HCT116 (cell line): ENCODE measurements around the gene SIL1. TPM values are rescaled to one million over a fixed set of nuclear protein-coding genes. Genes with fewer than 3 reads are reported as not detected.

Source experiments
- ATAC-seq: fragments of 200-7000 bp; cut with Tn5 transposase; 2 replicates; pipeline ENCODE4 v1.9.1; 2020; ENCODE audit warnings: mild to moderate bottlenecking, moderate library complexity
- BruUV-seq: library from RNA; stranded (reverse); fragments of 400-500 nt; replicated peaks from 2 replicates; lab custom pipeline; 2021; lab: Mats Ljungman, UMichigan
- CTCF ChIA-PET: fragments of 300-600 bp; sonication (Branson Sonifier 250); formaldehyde crosslinking; loops from one replicate; lab custom pipeline; 2021; ENCODE audit warnings: antibody characterized with exemption; lab: Charles Lee
- POLR2A ChIA-PET: fragments of 300-600, 350-600 bp; sonication (Branson Sonifier 250); formaldehyde crosslinking; loops from one replicate; lab custom pipeline; 2021; ENCODE audit warnings: antibody characterized with exemption; lab: Charles Lee
- RAD21 ChIA-PET, 2 experiments: fragments of 300-600 bp; sonication (Branson Sonifier 250); formaldehyde crosslinking; loops; one replicate each; lab custom pipeline; 2023; ENCODE audit warnings: low total read pairs in 2 of 2; ENCODE audit not compliant: uncharacterized antibody in 2 of 2, unreplicated experiment in 2 of 2, low non-redundant PET in 1 of 2; lab: Charles Lee
- DNase-seq: peaks from one replicate; pipeline ENCODE4 v3.0.0-alpha.2; 2010; ENCODE audit warnings: low read depth, low spot score
- H2AFZ ChIP-seq: fragments of 200-600 bp; shearing (Covaris generic), sonication (generic); 2 replicates; pipeline ENCODE4 v1.6.1; 2017; ENCODE audit warnings: low read depth, mixed run types, mixed read lengths, antibody characterized with exemption, low read length; ENCODE audit not compliant: poor library complexity, severe bottlenecking
- H3K27ac ChIP-seq: 2 replicates; pipeline ENCODE4 v1.5.1; 2012; ENCODE audit warnings: low read depth, low read length
- H3K27me3 ChIP-seq: fragments of 200-600 bp; sonication (generic); 2 replicates; pipeline ENCODE4 v1.6.1; 2016; ENCODE audit warnings: mixed run types, low read length, mixed read lengths; ENCODE audit not compliant: insufficient read depth
- H3K36me3 ChIP-seq, 2 experiments: fragments of 200-500 bp in 1 of 2; fragments of 200-600 bp in 1 of 2; sonication (Bioruptor generic) in 1 of 2; sonication (generic) in 1 of 2; 2 replicates each; pipeline versions ENCODE4 v1.5.1 to v1.6.1; 2014 to 2016; ENCODE audit warnings: low read length in 2 of 2, inconsistent platforms in 1 of 2, mixed read lengths in 1 of 2, mixed run types in 1 of 2; ENCODE audit not compliant: insufficient read depth in 2 of 2, control insufficient read depth in 1 of 2
- H3K4me1 ChIP-seq, 2 experiments: fragments of 200-600 bp in 1 of 2; sonication (generic) in 1 of 2; 2 replicates each; pipeline versions ENCODE4 v1.5.1 to v1.6.1; 2012 to 2017; ENCODE audit warnings: low read length in 2 of 2, inconsistent platforms in 1 of 2, mild to moderate bottlenecking in 1 of 2, mixed read lengths in 1 of 2, mixed run types in 1 of 2, moderate library complexity in 1 of 2; ENCODE audit not compliant: insufficient read depth in 2 of 2, control insufficient read depth in 1 of 2
- H3K4me2 ChIP-seq: fragments of 200-600 bp; sonication (generic); 2 replicates; pipeline ENCODE4 v1.6.1; 2017; ENCODE audit warnings: mixed run types, low read length, mixed read lengths
- H3K4me3 ChIP-seq, 2 experiments: fragments of 200-600 bp in 1 of 2; sonication (generic) in 1 of 2; replicated peaks in 1 of 2; 2 replicates each; pipeline ENCODE4 v1.5.1; 2011 to 2016; ENCODE audit warnings: low read length in 2 of 2, control low read depth in 1 of 2, low read depth in 1 of 2, mild to moderate bottlenecking in 1 of 2, mixed read lengths in 1 of 2, mixed run types in 1 of 2
- H3K79me2 ChIP-seq: fragments of 200-600 bp; sonication (generic); 2 replicates; pipeline ENCODE4 v1.6.1; 2017; ENCODE audit warnings: mild to moderate bottlenecking, mixed run types, low read length, moderate library complexity, mixed read lengths; ENCODE audit not compliant: insufficient read depth
- H3K9ac ChIP-seq: fragments of 200-600 bp; sonication (generic); 2 replicates; pipeline ENCODE4 v1.6.1; 2016; ENCODE audit warnings: low read length, mixed read lengths
- H3K9me2 ChIP-seq: fragments of 200-600 bp; sonication (generic), shearing (Covaris generic); 2 replicates; pipeline ENCODE4 v1.6.1; 2017; ENCODE audit warnings: mixed run types, mild to moderate bottlenecking, moderate library complexity; ENCODE audit not compliant: insufficient read depth
- H3K9me3 ChIP-seq, 2 experiments: fragments of 200-500 bp in 1 of 2; fragments of 200-600 bp in 1 of 2; sonication (Bioruptor generic) in 1 of 2; sonication (generic) in 1 of 2; 2 replicates each; pipeline ENCODE4 v1.6.1; 2014 to 2017; ENCODE audit warnings: low read length in 2 of 2, mixed read lengths in 2 of 2, inconsistent platforms in 1 of 2, low read depth in 1 of 2, mild to moderate bottlenecking in 1 of 2, mixed run types in 1 of 2, moderate library complexity in 1 of 2; ENCODE audit not compliant: control insufficient read depth in 1 of 2, insufficient read depth in 1 of 2
- H4K20me1 ChIP-seq: fragments of 200-600 bp; sonication (generic), shearing (Covaris generic); 2 replicates; pipeline ENCODE4 v1.6.1; 2017; ENCODE audit warnings: mixed run types, mild to moderate bottlenecking, moderate library complexity; ENCODE audit not compliant: insufficient read depth
- ATF3 ChIP-seq: IDR thresholded peaks from 2 replicates; pipeline ENCODE4 v1.6.1; 2012
- CBX3 ChIP-seq: IDR thresholded peaks from 2 replicates; pipeline ENCODE4 v1.6.1; 2012; ENCODE audit warnings: low read depth
- CEBPB ChIP-seq: IDR thresholded peaks from 2 replicates; pipeline ENCODE4 v1.6.1; 2012; ENCODE audit warnings: low read depth
- EGR1 ChIP-seq: IDR thresholded peaks from 2 replicates; pipeline ENCODE4 v1.6.1; 2012; ENCODE audit warnings: low read depth
- ELF1 ChIP-seq: IDR thresholded peaks from 2 replicates; pipeline ENCODE4 v1.6.1; 2012; ENCODE audit warnings: low read depth, borderline replicate concordance
- EZH2 ChIP-seq: fragments of 200-600 bp; sonication (generic); IDR thresholded peaks from 2 replicates; pipeline ENCODE4 v1.6.1; 2017; ENCODE audit warnings: antibody characterized with exemption, mixed run types
- EZH2phosphoT487 ChIP-seq: fragments of 200-600 bp; IDR thresholded peaks from 2 replicates; pipeline ENCODE4 v1.6.1; 2018; ENCODE audit warnings: antibody characterized with exemption, borderline replicate concordance
- FOSL1 ChIP-seq: IDR thresholded peaks from 2 replicates; pipeline ENCODE4 v1.6.1; 2012; ENCODE audit warnings: low read depth
- MAX ChIP-seq: IDR thresholded peaks from 2 replicates; pipeline ENCODE4 v1.6.1; 2012
- POLR2A ChIP-seq: IDR thresholded peaks from 2 replicates; pipeline ENCODE4 v1.7.0; 2011; ENCODE audit warnings: borderline replicate concordance; ENCODE audit not compliant: insufficient read depth, insufficient read length; ENCODE audit errors: extremely low read depth
- POLR2AphosphoS5 ChIP-seq: IDR thresholded peaks from 2 replicates; pipeline ENCODE4 v1.6.1; 2011; ENCODE audit warnings: mild to moderate bottlenecking, low read depth, low read length, moderate library complexity
- SIN3A ChIP-seq: IDR thresholded peaks from 2 replicates; pipeline ENCODE4 v1.6.1; 2012; ENCODE audit warnings: low read depth
- SP1 ChIP-seq: IDR thresholded peaks from 2 replicates; pipeline ENCODE4 v1.6.1; 2012; ENCODE audit warnings: low read depth
- YY1 ChIP-seq: IDR thresholded peaks from 2 replicates; pipeline ENCODE4 v1.6.1; 2011; ENCODE audit warnings: low read length, low read depth, moderate library complexity, mild to moderate bottlenecking; ENCODE audit not compliant: insufficient replicate concordance; ENCODE audit errors: extremely low read depth
- ZFX ChIP-seq: fragments of 450-650 bp; IDR thresholded peaks from 2 replicates; pipeline ENCODE4 v1.6.1; 2017
- ZNF274 ChIP-seq: fragments of 200-500 bp; sonication (Bioruptor generic); IDR thresholded peaks from 2 replicates; pipeline ENCODE4 v1.6.1; 2014; ENCODE audit warnings: mild to moderate bottlenecking, low read depth, low read length, inconsistent platforms
- intact Hi-C: fragments of 100-400 bp; cut with micrococcal nuclease; formaldehyde crosslinking; loops from 2 replicates; pipeline ENCODE4 v1.10.0; 2022
- total RNA-seq: library from RNA; stranded (reverse); gene quantifications from one replicate; pipeline ENCODE4 v1.2.1, GENCODE V29; 2021; ENCODE audit not compliant: unreplicated experiment
- TF ChIP-seq, protein P1 (sequence below), 3 experiments: fragments of 200-600 bp in 1 of 3; sonication (generic) in 1 of 3; IDR thresholded peaks in 2 of 3; conservative IDR thresholded peaks in 1 of 3; 2 replicates each; pipeline ENCODE4 v1.5.1; 2012 to 2017; ENCODE audit warnings: low read depth in 2 of 3, low read length in 2 of 3, antibody characterized with exemption in 1 of 3, borderline replicate concordance in 1 of 3, control low read depth in 1 of 3, mild to moderate bottlenecking in 1 of 3, mixed read lengths in 1 of 3, mixed run types in 1 of 3, moderate library complexity in 1 of 3; ENCODE audit not compliant: insufficient read depth in 1 of 3

Gene SIL1
- total RNA-seq, 1 experiment from 2014 or later: 34.0 TPM

DNA sequence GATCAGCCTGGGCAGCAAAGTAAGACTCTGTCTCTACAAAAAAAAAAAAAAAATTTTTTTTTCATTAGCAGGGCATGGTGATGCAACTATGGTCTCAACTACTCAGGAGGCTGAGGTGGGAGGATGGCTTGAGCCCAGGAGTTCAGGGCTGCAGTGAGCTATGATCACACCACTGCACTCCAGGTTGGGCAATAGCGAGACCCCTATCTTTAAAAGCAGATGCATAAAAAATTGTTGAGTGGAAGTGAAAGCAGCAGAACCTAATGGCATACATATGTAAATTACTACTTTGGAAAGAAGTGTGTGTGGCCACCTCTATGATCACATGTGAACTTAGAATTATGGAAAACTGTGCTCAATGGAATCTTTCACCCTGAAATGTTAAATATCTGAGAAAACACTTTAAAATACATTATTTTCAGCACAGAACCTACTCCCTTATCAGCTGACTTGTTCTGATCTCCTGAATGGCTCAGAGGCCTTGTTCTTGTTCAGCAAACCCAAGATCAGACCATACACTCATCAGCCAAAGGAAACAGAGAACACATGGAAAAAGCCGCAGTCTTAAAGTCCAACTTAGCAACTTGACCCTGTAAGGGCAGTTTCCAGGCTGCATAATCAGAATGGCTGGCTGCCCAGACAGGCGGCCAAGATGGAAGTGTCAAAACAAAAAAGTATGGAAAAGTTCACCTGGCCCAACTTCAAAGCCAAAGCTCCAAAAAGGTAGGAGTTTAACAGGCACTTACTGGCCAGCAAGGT, 56.5 kb downstream of the SIL1 start:
- Histone ChIP-seq H3K79me2 (no peaks in the 10 kb centered on the region), H3K9me3 (no peaks in the 10 kb centered on the region), H3K4me2 (no peak overlapping the region), H3K9ac (no peak overlapping the region)
- RAD21 ChIA-PET: no interaction called here
- peak; percentile 1 for DNase-seq
- no peak for ATAC-seq
- CTCF ChIA-PET: no interaction called here
- POLR2A ChIA-PET: no interaction called here
- TF ChIP-seq ZNF274 (no peak), POLR2A (no peak), ELF1 (no peak), CBX3 (0 out of 2 replicates have a peak, but pooled peaks have one; percentile 20), POLR2AphosphoS5 (no peak), ATF3 (no peak), ZFX (no peak), FOSL1 (no peak), MAX (no peak)
- TF ChIP-seq, all 23 proteins: peak for 1
- Histone ChIP-seq H3K27ac (no peak overlapping the region; the same call in 1 of the 2 replicates), H3K4me1 (peaks cover 29 to 39% of the 10 kb centered on the region in 2 experiments), H3K27me3 (no peaks in the 10 kb centered on the region), H4K20me1 (no peaks in the 10 kb centered on the region), H2AFZ (no peak overlapping the region), H3K4me3 (no peak overlapping the region), H3K9me2 (no peaks in the 10 kb centered on the region), H3K36me3 (no peaks in the 10 kb centered on the region)
- intact Hi-C loops: loop anchor here (10.0 kb wide), 1 partner anchor 63 kb away; no protein-coding TSS in a partner anchor
- BruUV-seq: no TSS peak

DNA sequence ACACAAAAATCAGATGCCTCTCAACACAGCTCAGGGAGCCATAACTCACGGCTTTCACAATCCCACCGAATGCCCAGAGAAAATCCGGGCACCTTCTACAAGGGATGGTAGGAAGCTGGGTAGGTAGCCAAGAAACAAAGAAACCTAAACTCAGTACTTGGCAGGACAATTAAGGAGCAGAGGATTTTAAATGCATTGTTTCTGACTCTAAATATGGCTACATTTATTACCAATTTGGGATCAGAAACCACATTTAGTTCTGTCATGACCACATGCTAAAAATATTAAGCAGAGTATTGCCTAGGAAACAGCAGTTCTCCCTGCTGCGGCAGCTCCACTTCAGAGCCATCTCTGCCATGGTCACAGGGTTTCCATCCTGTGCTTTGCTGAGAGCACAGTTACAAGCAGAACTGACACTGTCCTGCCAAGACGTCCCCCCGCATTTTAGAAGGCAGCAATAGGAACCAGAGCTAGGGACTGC, 57.5 kb downstream of the SIL1 start:
- Histone ChIP-seq H2AFZ (no peak overlapping the region), H3K36me3 (no peaks in the 10 kb centered on the region), H3K9ac (no peak overlapping the region), H3K9me3 (no peaks in the 10 kb centered on the region), H3K4me2 (no peak overlapping the region), H3K79me2 (no peaks in the 10 kb centered on the region), H3K4me3 (no peak overlapping the region), H3K27ac (no peak overlapping the region), H3K4me1 (peaks cover 29 to 39% of the 10 kb centered on the region in 2 experiments), H3K27me3 (no peaks in the 10 kb centered on the region), H4K20me1 (no peaks in the 10 kb centered on the region), H3K9me2 (no peaks in the 10 kb centered on the region)
- intact Hi-C loops: loop anchor here (10.0 kb wide), 1 partner anchor 64 kb away; no protein-coding TSS in a partner anchor
- no TSS peak for BruUV-seq
- no peak for DNase-seq
- no peak for ATAC-seq
- ChIA-PET CTCF (no interaction called here), RAD21 (no interaction called here), POLR2A (no interaction called here)
- TF ChIP-seq ELF1 (no peak), CBX3 (no peak), ATF3 (no peak), FOSL1 (no peak), YY1 (no peak), EGR1 (no peak), SP1 (no peak), EZH2phosphoT487 (no peak), CEBPB (no peak), EZH2 (no peak), SIN3A (no peak)
- TF ChIP-seq, protein P1, sequence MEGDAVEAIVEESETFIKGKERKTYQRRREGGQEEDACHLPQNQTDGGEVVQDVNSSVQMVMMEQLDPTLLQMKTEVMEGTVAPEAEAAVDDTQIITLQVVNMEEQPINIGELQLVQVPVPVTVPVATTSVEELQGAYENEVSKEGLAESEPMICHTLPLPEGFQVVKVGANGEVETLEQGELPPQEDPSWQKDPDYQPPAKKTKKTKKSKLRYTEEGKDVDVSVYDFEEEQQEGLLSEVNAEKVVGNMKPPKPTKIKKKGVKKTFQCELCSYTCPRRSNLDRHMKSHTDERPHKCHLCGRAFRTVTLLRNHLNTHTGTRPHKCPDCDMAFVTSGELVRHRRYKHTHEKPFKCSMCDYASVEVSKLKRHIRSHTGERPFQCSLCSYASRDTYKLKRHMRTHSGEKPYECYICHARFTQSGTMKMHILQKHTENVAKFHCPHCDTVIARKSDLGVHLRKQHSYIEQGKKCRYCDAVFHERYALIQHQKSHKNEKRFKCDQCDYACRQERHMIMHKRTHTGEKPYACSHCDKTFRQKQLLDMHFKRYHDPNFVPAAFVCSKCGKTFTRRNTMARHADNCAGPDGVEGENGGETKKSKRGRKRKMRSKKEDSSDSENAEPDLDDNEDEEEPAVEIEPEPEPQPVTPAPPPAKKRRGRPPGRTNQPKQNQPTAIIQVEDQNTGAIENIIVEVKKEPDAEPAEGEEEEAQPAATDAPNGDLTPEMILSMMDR (IDR thresholded peaks at IDR 0.05 in 2 of 3, conservative IDR thresholded peaks at IDR 0.05 in 1 of 3; ENCODE audit: borderline replicate concordance in 1 of 3, insufficient read depth in 1 of 3, low read depth in 2 of 3, low read length in 2 of 3): no peak
